ENCODE data around the gene ARL2BP.

Gene ARL2BP

GRCh38 chr16:57297856-57298255, 52.8 kb downstream of the ARL2BP start:
- no peak for TF ChIP-seq CTCF (IDR thresholded peaks at IDR 0.05; ENCODE audit: low read depth, low read length)
- no peak overlapping the region for H3K4me3 ChIP-seq (ENCODE audit: low read depth, low read length)
- no peak for DNase-seq
- no peaks in the 10 kb centered on the region for H3K27me3 ChIP-seq (ENCODE audit: insufficient read depth, low read depth, severe bottlenecking)
- H3K9me3 ChIP-seq (ENCODE audit: severe bottlenecking) = no peaks in the 10 kb centered on the region
- no peak overlapping the region for H3K27ac ChIP-seq
- H3K36me3 ChIP-seq = no peaks in the 10 kb centered on the region

GRCh38 chr16:57299009-57299718, 54.1 kb downstream of the ARL2BP start:
- Histone ChIP-seq H3K27me3 (ENCODE audit: insufficient read depth, low read depth, severe bottlenecking) (no peaks in the 10 kb centered on the region), H3K27ac (peak overlapping the region; percentile 48), H3K4me3 (ENCODE audit: low read depth, low read length) (peak overlapping the region; percentile 91), H3K36me3 (no peaks in the 10 kb centered on the region), H3K9me3 (ENCODE audit: severe bottlenecking) (no peaks in the 10 kb centered on the region)
- TF ChIP-seq CTCF (IDR thresholded peaks at IDR 0.05; ENCODE audit: low read depth, low read length) = no peak
- peak; percentile 58 for DNase-seq

DNA sequence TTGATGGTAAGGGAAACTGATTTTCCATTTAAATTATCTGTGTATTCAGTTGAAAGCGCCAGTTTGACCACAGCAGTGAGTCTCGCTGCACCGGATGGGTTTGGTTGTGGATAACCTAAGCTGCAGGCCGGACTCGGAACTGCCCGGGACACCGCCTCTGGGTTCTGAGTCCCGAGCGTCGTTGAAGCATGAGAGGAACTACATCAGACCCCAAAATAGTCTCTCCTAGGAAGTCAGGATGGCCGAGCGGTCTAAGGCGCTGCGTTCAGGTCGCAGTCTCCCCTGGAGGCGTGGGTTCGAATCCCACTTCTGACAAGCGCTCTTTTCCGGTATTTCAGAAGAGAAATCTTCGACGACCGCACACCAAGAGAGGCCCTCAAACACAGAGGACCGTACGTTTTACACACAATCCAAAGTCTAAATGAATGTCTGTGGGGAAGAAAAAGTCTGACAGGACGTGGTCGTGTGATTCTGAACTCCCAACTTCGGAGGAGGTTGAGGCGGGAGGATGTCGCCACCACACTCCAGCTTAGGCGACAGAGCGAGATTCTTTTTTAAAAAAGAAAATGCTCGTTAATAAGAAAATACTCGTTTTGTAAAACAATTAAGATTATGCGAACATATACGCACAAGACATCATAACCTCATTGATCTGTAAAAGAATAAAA, 54.8 kb downstream of the ARL2BP start:
- Histone ChIP-seq H3K27me3 (ENCODE audit: insufficient read depth, low read depth, severe bottlenecking) (no peaks in the 10 kb centered on the region), H3K9me3 (ENCODE audit: severe bottlenecking) (no peaks in the 10 kb centered on the region), H3K4me3 (ENCODE audit: low read depth, low read length) (peak overlapping the region; percentile 91), H3K36me3 (no peaks in the 10 kb centered on the region), H3K27ac (peak overlapping the region; percentile 48)
- DNase-seq = peak; percentile 83
- TF ChIP-seq CTCF (IDR thresholded peaks at IDR 0.05; ENCODE audit: low read depth, low read length) = no peak

DNA sequence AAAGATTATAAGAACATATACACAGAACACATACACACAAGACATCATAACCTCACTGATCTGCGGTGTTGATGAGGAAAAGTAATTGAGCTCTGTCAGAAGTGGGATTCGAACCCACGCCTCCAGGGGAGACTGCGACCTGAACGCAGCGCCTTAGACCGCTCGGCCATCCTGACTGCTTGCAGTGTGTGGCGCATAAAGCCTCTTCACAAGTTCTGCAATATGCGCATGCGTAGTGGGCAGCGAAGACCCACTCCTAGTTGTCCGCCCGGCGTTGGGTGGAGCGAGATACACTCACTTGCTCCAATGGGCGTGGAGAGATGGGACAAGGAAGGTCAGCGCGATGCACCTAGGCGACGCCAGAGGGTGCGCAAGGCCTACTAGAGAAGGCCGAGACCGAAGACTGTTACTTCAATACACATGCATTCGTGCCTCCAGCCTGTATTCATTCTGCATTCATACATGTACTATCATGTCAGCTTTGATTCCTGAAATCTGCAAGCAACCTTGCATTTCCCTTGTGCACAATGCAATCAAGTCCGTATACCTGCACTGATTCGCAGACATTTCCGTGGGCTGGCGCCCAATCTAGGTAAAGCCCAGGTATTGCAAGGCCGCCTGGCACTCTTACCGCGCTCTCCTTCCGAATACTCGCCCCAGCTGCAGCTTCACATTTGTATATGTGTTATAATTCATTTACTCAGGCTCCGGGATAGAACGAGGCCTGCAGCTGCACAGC, 55.5 kb downstream of the ARL2BP start:
- Histone ChIP-seq H3K9me3 (ENCODE audit: severe bottlenecking) (no peaks in the 10 kb centered on the region), H3K4me3 (ENCODE audit: low read depth, low read length) (peak overlapping the region; percentile 91), H3K27me3 (ENCODE audit: insufficient read depth, low read depth, severe bottlenecking) (no peaks in the 10 kb centered on the region), H3K36me3 (no peaks in the 10 kb centered on the region), H3K27ac (peak overlapping the region; percentile 33; the same call in 1 of the 2 replicates)
- peak; percentile 97 for TF ChIP-seq CTCF (IDR thresholded peaks at IDR 0.05; ENCODE audit: low read depth, low read length)
- DNase-seq = peak; percentile 97

GRCh38 chr16:57301126-57301817, 56.2 kb downstream of the ARL2BP start:
- TF ChIP-seq CTCF (IDR thresholded peaks at IDR 0.05; ENCODE audit: low read depth, low read length) = no peak
- no peak overlapping the region for H3K27ac ChIP-seq
- H3K9me3 ChIP-seq (ENCODE audit: severe bottlenecking) = no peaks in the 10 kb centered on the region
- H3K4me3 ChIP-seq (ENCODE audit: low read depth, low read length) = no peak overlapping the region
- no peaks in the 10 kb centered on the region for H3K36me3 ChIP-seq
- no peaks in the 10 kb centered on the region for H3K27me3 ChIP-seq (ENCODE audit: insufficient read depth, low read depth, severe bottlenecking)
- DNase-seq = no peak
